HepG2 (cell line): ENCODE results near the gene ASAP2. TPM values are rescaled to one million over a fixed set of nuclear protein-coding genes. Genes with fewer than 3 reads are reported as not detected.

Experiments used
- ATAC-seq: fragments of 200-7000 bp; cut with Tn5 transposase; 3 replicates; pipeline ENCODE4 v1.9.1; 2020; ENCODE audit warnings: mild to moderate bottlenecking, moderate library complexity
- BruUV-seq: library from RNA; stranded (reverse); fragments of 400-500 nt; replicated peaks from 2 replicates; lab custom pipeline; 2021; lab: Mats Ljungman, UMichigan
- CTCF ChIA-PET: fragments of 300-600 bp; formaldehyde crosslinking; extraction: SDS; loops from one replicate; lab custom pipeline; 2021; ENCODE audit warnings: low total read pairs, inconsistent platforms, low intra/inter-chr PET ratio; lab: Yijun Ruan, JAX
- POLR2A ChIA-PET: fragments of 350-600 bp; sonication (Branson Sonifier 250); formaldehyde crosslinking; loops from one replicate; lab custom pipeline; 2020; ENCODE audit warnings: antibody characterized with exemption, inconsistent platforms; lab: Yijun Ruan, JAX
- DNase-seq: peaks from one replicate; pipeline ENCODE4 v3.0.0-alpha.2; 2015; ENCODE audit warnings: low spot score
- FAIRE-seq: peaks from 3 replicates; lab custom pipeline; 2011; peaks lifted over from hg19 to GRCh38; lab: Jason Lieb, UNC
- H2AFZ ChIP-seq: one replicate; pipeline ENCODE4 v1.6.1; 2011; ENCODE audit warnings: low read length, inconsistent platforms
- H3K27ac ChIP-seq: fragments of 300-600 bp; 3 replicates; pipeline ENCODE4 v1.8.0; 2011; ENCODE audit warnings: mixed run types, mild to moderate bottlenecking, mixed read lengths, low read length, inconsistent platforms; ENCODE audit not compliant: insufficient read depth; ENCODE audit errors: extremely low read length
- H3K27me3 ChIP-seq, 2 experiments: fragments of 200-600 bp in 1 of 2; 2 replicates in 1 of 2; 3 replicates in 1 of 2; pipeline versions ENCODE4 v1.6.0 to v1.8.0; 2011; ENCODE audit warnings: low read length in 2 of 2, mild to moderate bottlenecking in 2 of 2, moderate library complexity in 2 of 2, inconsistent platforms in 1 of 2; ENCODE audit not compliant: insufficient read depth in 2 of 2, control insufficient read depth in 1 of 2
- H3K36me3 ChIP-seq, 2 experiments: fragments of 200-600 bp in 1 of 2; replicated peaks in 1 of 2; 2 replicates in 1 of 2; 3 replicates in 1 of 2; pipeline versions ENCODE4 v1.5.1 to v1.8.0; 2011; ENCODE audit warnings: low read length in 2 of 2, inconsistent platforms in 1 of 2; ENCODE audit not compliant: insufficient read depth in 2 of 2, control insufficient read depth in 1 of 2
- H3K4me1 ChIP-seq: 2 replicates; pipeline ENCODE4 v1.5.1; 2012; ENCODE audit warnings: low read length, inconsistent platforms; ENCODE audit not compliant: insufficient read depth
- H3K4me2 ChIP-seq: 2 replicates; pipeline ENCODE4 v1.6.0; 2011; ENCODE audit warnings: low read depth, low read length, inconsistent platforms
- H3K4me3 ChIP-seq, 3 experiments: fragments of 200-600 bp in 1 of 3; sonication (generic), shearing (Covaris generic) in 1 of 3; replicated peaks in 1 of 3; 2 replicates each; pipeline ENCODE4 v1.5.1; 2011 to 2016; ENCODE audit warnings: low read length in 3 of 3, inconsistent platforms in 2 of 3, low read depth in 2 of 3, mild to moderate bottlenecking in 2 of 3, control low read depth in 1 of 3, mixed read lengths in 1 of 3; ENCODE audit not compliant: insufficient read depth in 1 of 3
- H3K79me2 ChIP-seq: one replicate; pipeline ENCODE4 v1.6.1; 2011; ENCODE audit warnings: low read length, inconsistent platforms; ENCODE audit not compliant: insufficient read depth
- H3K9ac ChIP-seq: 2 replicates; pipeline ENCODE4 v1.6.0; 2011; ENCODE audit warnings: mild to moderate bottlenecking, low read depth, low read length, inconsistent platforms; ENCODE audit not compliant: insufficient read depth
- H3K9me3 ChIP-seq: 2 replicates; pipeline ENCODE4 v1.5.1; 2012; ENCODE audit warnings: mild to moderate bottlenecking, low read length
- H4K20me1 ChIP-seq: 2 replicates; pipeline ENCODE4 v1.6.0; 2011; ENCODE audit warnings: inconsistent platforms, mild to moderate bottlenecking, low read length, moderate library complexity; ENCODE audit not compliant: insufficient read depth
- CEBPB ChIP-seq: IDR thresholded peaks from 2 replicates; pipeline ENCODE4 v1.6.1; 2011; ENCODE audit warnings: low read depth, low read length, improper control_type of control experiment, borderline replicate concordance
- HOMEZ ChIP-seq: IDR thresholded peaks from 2 replicates; pipeline ENCODE4 v1.6.1; 2016; ENCODE audit warnings: low read depth
- KAT2B ChIP-seq: fragments of 150-350 bp; IDR thresholded peaks from 2 replicates; pipeline ENCODE4 v1.6.1; 2014; ENCODE audit warnings: low read depth, low read length, borderline replicate concordance
- PPARG ChIP-seq: conservative IDR thresholded peaks from 2 replicates; pipeline ENCODE4 v1.6.1; 2016; ENCODE audit warnings: missing biosample characterization, missing genetic modification reagents
- ZNF562 ChIP-seq: sonication (generic); formaldehyde crosslinking; IDR thresholded peaks from 2 replicates; pipeline ENCODE4 v1.8.0; 2022; ENCODE audit warnings: missing genetic modification reagents, borderline replicate concordance
- ZNF607 ChIP-seq: sonication (generic); formaldehyde crosslinking; IDR thresholded peaks from 2 replicates; pipeline ENCODE4 v1.5.1; 2020; ENCODE audit warnings: missing genetic modification reagents, mild to moderate bottlenecking, borderline replicate concordance
- ZNF772 ChIP-seq: sonication (generic); formaldehyde crosslinking; IDR thresholded peaks from 2 replicates; pipeline ENCODE4 v1.5.0; 2020; ENCODE audit warnings: mild to moderate bottlenecking, missing genetic modification reagents
- ZNF782 ChIP-seq: sonication (generic); formaldehyde crosslinking; IDR thresholded peaks from 2 replicates; pipeline ENCODE4 v1.4.0; 2020; ENCODE audit warnings: missing genetic modification reagents, mild to moderate bottlenecking, borderline replicate concordance
- WGBS: methylation state at CpG from one replicate; pipeline ENCODE4 v1.1.6; 2017; ENCODE audit warnings: low lambda C conversion rate; 5-methylcytosine and 5-hydroxymethylcytosine counted together
- in situ Hi-C: cut with HindIII; loops from 2 replicates; pipeline ENCODE4 v1.10.0; 2017; ENCODE audit warnings: low pct_unique_long_range_greater_than_20kb; ENCODE audit not compliant: extremely low pct_ligation_motif_present
- intact Hi-C: fragments of 100-400 bp; cut with micrococcal nuclease; formaldehyde crosslinking; loops from one replicate; pipeline ENCODE4 v1.10.0; 2022; ENCODE audit not compliant: unreplicated experiment
- polyA plus RNA-seq, 8 experiments: library from polyadenylated mRNA; depleted of rRNA in 3 of 8; stranded (reverse) in 7 of 8; unstranded in 1 of 8; fragments of >200 nt; fragmentation: Illumina TruSeq in 4 of 8; extraction: Trizol in 4 of 8; gene quantifications; 2 replicates each; pipeline versions ENCODE4 v1.2.1 to v1.2.3, GENCODE V29; 2011 to 2016; ENCODE audit warnings: low read depth in 4 of 8, missing spikeins in 1 of 8, mixed read lengths in 1 of 8; ENCODE audit not compliant: insufficient read depth in 1 of 8
- total RNA-seq, 5 experiments: library from RNA; depleted of rRNA; stranded (reverse); fragments of >200 nt; fragmentation: Illumina TruSeq; extraction: Trizol; gene quantifications; 2 replicates each; pipeline ENCODE4 v1.2.3, GENCODE V29; 2016; ENCODE audit warnings: low read depth in 1 of 5
- TF ChIP-seq, protein P1 (sequence below): IDR thresholded peaks from 2 replicates; pipeline ENCODE4 v1.6.1; 2016; ENCODE audit warnings: missing biosample characterization, missing genetic modification reagents, low read depth

Gene ASAP2
- total and polyA plus RNA-seq, 2 of the 13 experiments (the other 11 are each of a cell fraction or from before 2014, with no cell fraction given) = 7.3 to 22.3 TPM

GRCh38 chr2:9347411-9347881 lies 140.8 kb downstream of the ASAP2 start:
- H3K4me1 ChIP-seq = peaks cover 24% of the 10 kb centered on the region
- ATAC-seq (no peak), FAIRE-seq (no peak), DNase-seq (no peak)
- TF ChIP-seq CEBPB = peak; percentile 62; the same call in 1 of the 2 replicates
- no peak for TF ChIP-seq ZNF562 (CRISPR knock-in tag)
- no peak overlapping the region for H3K4me2 ChIP-seq
- H4K20me1 ChIP-seq = no peaks in the 10 kb centered on the region
- intact Hi-C loops = no loop called here
- no peaks in the 10 kb centered on the region for H3K79me2 ChIP-seq
- H3K36me3 ChIP-seq = peaks cover 14 to 31% of the 10 kb centered on the region in 2 experiments
- no peak overlapping the region for H3K27ac ChIP-seq
- H3K9ac ChIP-seq = no peak overlapping the region
- in situ Hi-C loops = no loop called here
- H2AFZ ChIP-seq = no peak overlapping the region
- H3K4me3 ChIP-seq = no peak overlapping the region
- 96% methylated on average over 6 of the region's 6 CpGs for WGBS
- H3K27me3 ChIP-seq = no peaks in the 10 kb centered on the region
- no TSS peak for BruUV-seq
- H3K9me3 ChIP-seq = no peaks in the 10 kb centered on the region
- ChIA-PET CTCF (no interaction called here), POLR2A (interaction anchor here (1.6 kb wide), 1 partner anchor 11 kb away, joined by 6 read pairs; no protein-coding TSS in a partner anchor)

GRCh38 chr2:9354318-9354717 lies 147.7 kb downstream of the ASAP2 start:
- POLR2A ChIA-PET = interaction anchor here (2.9 kb wide), 1 partner anchor 18 kb away, joined by 8 read pairs; no protein-coding TSS in a partner anchor
- ATAC-seq = no peak
- peaks cover 15 to 43% of the 10 kb centered on the region in 2 experiments for H3K36me3 ChIP-seq
- TF ChIP-seq PPARG = no peak
- TF ChIP-seq KAT2B = no peak
- TF ChIP-seq HOMEZ (CRISPR knock-in tag) = no peak
- TF ChIP-seq, protein P1, sequence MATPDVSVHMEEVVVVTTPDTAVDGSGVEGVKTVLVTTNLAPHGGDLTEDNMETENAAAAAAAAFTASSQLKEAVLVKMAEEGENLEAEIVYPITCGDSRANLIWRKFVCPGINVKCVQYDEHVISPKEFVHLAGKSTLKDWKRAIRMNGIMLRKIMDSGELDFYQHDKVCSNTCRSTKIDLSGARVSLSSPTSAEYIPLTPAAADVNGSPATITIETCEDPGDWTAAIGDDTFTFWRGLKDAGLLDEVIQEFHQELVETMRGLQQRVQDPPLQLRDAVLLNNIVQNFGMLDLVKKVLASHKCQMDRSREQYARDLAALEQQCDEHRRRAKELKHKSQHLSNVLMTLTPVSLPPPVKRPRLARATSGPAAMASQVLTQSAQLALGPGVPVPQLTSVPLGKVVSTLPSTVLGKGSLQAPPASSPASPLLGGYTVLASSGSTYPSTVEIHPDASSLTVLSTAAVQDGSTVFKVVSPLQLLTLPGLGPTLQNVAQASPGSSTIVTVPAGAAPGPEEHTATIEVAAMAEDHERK = no peak
- no peak for TF ChIP-seq ZNF607 (CRISPR knock-in tag)
- TF ChIP-seq ZNF772 (CRISPR knock-in tag) = no peak
- TF ChIP-seq ZNF782 (CRISPR knock-in tag) = no peak

More at GRCh38 chr2:9354318-9354717, 147.7 kb downstream of the ASAP2 start:
- no peak overlapping the region for H2AFZ ChIP-seq
- H3K9ac ChIP-seq = no peak overlapping the region
- H3K79me2 ChIP-seq = no peaks in the 10 kb centered on the region
- no TSS peak for BruUV-seq
- DNase-seq (no peak), FAIRE-seq (no peak)
- no peak overlapping the region for H3K4me3 ChIP-seq
- no peaks in the 10 kb centered on the region for H4K20me1 ChIP-seq
- no peak overlapping the region for H3K4me2 ChIP-seq
- WGBS = 95% methylated on average over 12 of the region's 12 CpGs
- no peaks in the 10 kb centered on the region for H3K9me3 ChIP-seq
- intact Hi-C loops (no loop called here), in situ Hi-C loops (no loop called here)
- no peaks in the 10 kb centered on the region for H3K27me3 ChIP-seq
- CTCF ChIA-PET = no interaction called here
- no peak overlapping the region for H3K27ac ChIP-seq
- H3K4me1 ChIP-seq = peaks cover 29% of the 10 kb centered on the region
